NCI-H2029 (cell line): ENCODE measurements around the gene UBAP1.
"Not testable (repeated sequence)": the region's sequence is repeated elsewhere in the genome, so short reads cannot be mapped to it uniquely, and the experiment has no call there.

Source experiments
- DNase-seq: peaks from one replicate; lab custom pipeline; 2025; lab: John Stamatoyannopoulos, UW

Gene UBAP1

GRCh38 chr9:34224349-34224748, 45.5 kb downstream of the UBAP1 start:
- DNase-seq = no peak

GRCh38 chr9:34226144-34226760, 47.4 kb downstream of the UBAP1 start:
- DNase-seq = not testable (repeated sequence)

- no peak for DNase-seq
These were observed 48.6 kb downstream of the UBAP1 start for GRCh38 chr9:34227445-34227844.

- DNase-seq = no peak
These were observed 51.7 kb downstream of the UBAP1 start for GRCh38 chr9:34230556-34230955.

GRCh38 chr9:34232201-34232600, 53.4 kb downstream of the UBAP1 start:
- DNase-seq = no peak

GRCh38 chr9:34233672-34234071, 54.8 kb downstream of the UBAP1 start:
- no peak for DNase-seq

- no peak for DNase-seq
These were observed 59.0 kb downstream of the UBAP1 start for GRCh38 chr9:34237836-34238235.

- no peak for DNase-seq
These were observed 61.2 kb downstream of the UBAP1 start for GRCh38 chr9:34240006-34240405.

- DNase-seq = no peak
These were observed 64.0 kb downstream of the UBAP1 start for GRCh38 chr9:34242830-34243229.

- not testable (repeated sequence) for DNase-seq
These were observed 66.4 kb downstream of the UBAP1 start for GRCh38 chr9:34245212-34245611.

GRCh38 chr9:34246453-34246852, 67.6 kb downstream of the UBAP1 start:
- no peak for DNase-seq

GRCh38 chr9:34247782-34248181, 68.9 kb downstream of the UBAP1 start:
- DNase-seq = not testable (repeated sequence)

- DNase-seq = no peak
These were observed 70.4 kb downstream of the UBAP1 start for GRCh38 chr9:34249274-34249673.

- no peak for DNase-seq
These were observed 71.9 kb downstream of the UBAP1 start for GRCh38 chr9:34250721-34251120.

- no peak for DNase-seq
These were observed 73.2 kb downstream of the UBAP1 start for GRCh38 chr9:34252016-34252415.

GRCh38 chr9:34252670-34253459, 74.0 kb downstream of the UBAP1 start:
- no peak for DNase-seq

- no peak for DNase-seq
These were observed 74.6 kb downstream of the UBAP1 start for GRCh38 chr9:34253460-34253837.

GRCh38 chr9:34254141-34254913, 75.5 kb downstream of the UBAP1 start:
- DNase-seq = no peak

- DNase-seq = no peak
These were observed 76.4 kb downstream of the UBAP1 start for GRCh38 chr9:34254966-34255825.

GRCh38 chr9:34256104-34256503, 77.3 kb downstream of the UBAP1 start:
- DNase-seq = no peak

GRCh38 chr9:34256987-34257585, 78.2 kb downstream of the UBAP1 start:
- DNase-seq = no peak

GRCh38 chr9:34259315-34259714, 80.5 kb downstream of the UBAP1 start:
- DNase-seq = no peak
